Mesenchymal stem cell (in vitro differentiated cells and primary cell): ENCODE results near the gene OAS2. TPM values are rescaled to one million over a fixed set of nuclear protein-coding genes. Genes with fewer than 3 reads are reported as not detected.
A peak's percentile ranks its signal among the peaks of the same experiment; 100 is the strongest.

Experiments
- DNase-seq: peaks from one replicate; pipeline ENCODE4 v3.0.0-alpha.2; 2013
- H2AFZ ChIP-seq: one replicate; pipeline ENCODE4 v1.6.1; 2013; ENCODE audit warnings: low read depth, mild to moderate bottlenecking, control low read depth, inconsistent platforms, low read length, moderate library complexity
- H2AK5ac ChIP-seq: 2 replicates; pipeline ENCODE4 v1.6.1; 2013; ENCODE audit warnings: low read length, moderate library complexity, mild to moderate bottlenecking, inconsistent platforms; ENCODE audit not compliant: severe bottlenecking
- H2BK120ac ChIP-seq: one replicate; pipeline ENCODE4 v1.6.1; 2013; ENCODE audit warnings: low read depth, mild to moderate bottlenecking, inconsistent platforms, low read length, moderate library complexity
- H2BK12ac ChIP-seq, 2 experiments: one replicate each; pipeline ENCODE4 v1.6.1; 2013; ENCODE audit warnings: inconsistent platforms in 2 of 2, low read length in 2 of 2, mild to moderate bottlenecking in 2 of 2, moderate library complexity in 2 of 2, control low read depth in 1 of 2
- H2BK15ac ChIP-seq: one replicate; pipeline ENCODE4 v1.6.1; 2013; ENCODE audit warnings: mild to moderate bottlenecking, low read depth, inconsistent platforms; ENCODE audit not compliant: poor library complexity, severe bottlenecking
- H2BK5ac ChIP-seq: 2 replicates; pipeline ENCODE4 v1.6.1; 2013; ENCODE audit warnings: low read depth, mild to moderate bottlenecking, low read length, control low read depth, inconsistent platforms; ENCODE audit not compliant: poor library complexity, severe bottlenecking
- H3K14ac ChIP-seq, 2 experiments: one replicate each; pipeline ENCODE4 v1.6.1; 2013; ENCODE audit warnings: inconsistent platforms in 2 of 2, low read length in 2 of 2, control low read depth in 1 of 2, mild to moderate bottlenecking in 1 of 2, moderate library complexity in 1 of 2
- H3K18ac ChIP-seq, 2 experiments: one replicate each; pipeline ENCODE4 v1.6.1; 2013; ENCODE audit warnings: inconsistent platforms in 2 of 2, low read length in 2 of 2, control low read depth in 1 of 2, low read depth in 1 of 2, mild to moderate bottlenecking in 1 of 2
- H3K23ac ChIP-seq, 2 experiments: one replicate each; pipeline ENCODE4 v1.6.1; 2013; ENCODE audit warnings: inconsistent platforms in 2 of 2, low read length in 2 of 2, mild to moderate bottlenecking in 2 of 2, moderate library complexity in 2 of 2, control low read depth in 1 of 2
- H3K27ac ChIP-seq: 2 replicates; pipeline ENCODE4 v1.5.1; 2013; ENCODE audit warnings: mild to moderate bottlenecking, moderate library complexity, low read length, control low read depth, inconsistent platforms; ENCODE audit not compliant: poor library complexity, severe bottlenecking
- H3K27me3 ChIP-seq, 2 experiments: 2 replicates each; pipeline versions ENCODE4 v1.6.1 to v1.7.0; 2013; ENCODE audit warnings: low read length in 2 of 2, mild to moderate bottlenecking in 2 of 2, moderate library complexity in 2 of 2, control low read depth in 1 of 2, inconsistent platforms in 1 of 2; ENCODE audit not compliant: control insufficient read depth in 1 of 2, insufficient read depth in 1 of 2
- H3K36me3 ChIP-seq, 2 experiments: 2 replicates each; pipeline versions ENCODE4 v1.6.1 to v1.7.0; 2013; ENCODE audit warnings: low read length in 2 of 2, control low read depth in 1 of 2, inconsistent platforms in 1 of 2, low read depth in 1 of 2, mild to moderate bottlenecking in 1 of 2; ENCODE audit not compliant: insufficient read depth in 2 of 2, control insufficient read depth in 1 of 2
- H3K4ac ChIP-seq, 2 experiments: one replicate each; pipeline ENCODE4 v1.6.1; 2013; ENCODE audit warnings: inconsistent platforms in 2 of 2, low read length in 2 of 2, mild to moderate bottlenecking in 2 of 2, moderate library complexity in 2 of 2, control low read depth in 1 of 2, low read depth in 1 of 2
- H3K4me1 ChIP-seq: 2 replicates; pipeline ENCODE4 v1.6.1; 2013; ENCODE audit warnings: low read depth, low read length, control low read depth; ENCODE audit not compliant: control insufficient read depth, insufficient read depth
- H3K4me2 ChIP-seq: 2 replicates; pipeline ENCODE4 v1.6.1; 2013; ENCODE audit warnings: low read length, mild to moderate bottlenecking, inconsistent platforms; ENCODE audit not compliant: poor library complexity, severe bottlenecking
- H3K4me3 ChIP-seq, 2 experiments: 2 replicates each; pipeline versions ENCODE4 v1.5.1 to v1.7.0; 2013; ENCODE audit warnings: low read length in 2 of 2, mild to moderate bottlenecking in 2 of 2, control low read depth in 1 of 2, low read depth in 1 of 2; ENCODE audit not compliant: insufficient read depth in 1 of 2
- H3K79me1 ChIP-seq: replicated peaks from 2 replicates; pipeline ENCODE4 v1.6.1; 2013; ENCODE audit warnings: mild to moderate bottlenecking, control low read depth, low read length, inconsistent platforms; ENCODE audit not compliant: poor library complexity, severe bottlenecking
- H3K9ac ChIP-seq: 2 replicates; pipeline ENCODE4 v1.7.0; 2013; ENCODE audit warnings: mild to moderate bottlenecking, low read length, moderate library complexity
- H3K9me3 ChIP-seq: 2 replicates; pipeline ENCODE4 v1.7.0; 2013; ENCODE audit warnings: mild to moderate bottlenecking, low read length; ENCODE audit not compliant: control insufficient read depth
- H4K8ac ChIP-seq: one replicate; pipeline ENCODE4 v1.6.1; 2013; ENCODE audit warnings: inconsistent platforms, mild to moderate bottlenecking, low read length, moderate library complexity
- H4K91ac ChIP-seq: one replicate; pipeline ENCODE4 v1.6.1; 2013; ENCODE audit warnings: mild to moderate bottlenecking, low read length, inconsistent platforms
- WGBS: methylation state at CpG from one replicate; pipeline ENCODE4 v1.1.7; 2013; ENCODE audit warnings: mixed read lengths; 5-methylcytosine and 5-hydroxymethylcytosine counted together
- polyA plus RNA-seq, 2 experiments: library from polyadenylated mRNA; stranded (reverse); fragments of 200-250 nt; gene quantifications; one replicate each; pipeline ENCODE4 v1.2.3, GENCODE V29; 2013

The OAS2 gene, protein sequence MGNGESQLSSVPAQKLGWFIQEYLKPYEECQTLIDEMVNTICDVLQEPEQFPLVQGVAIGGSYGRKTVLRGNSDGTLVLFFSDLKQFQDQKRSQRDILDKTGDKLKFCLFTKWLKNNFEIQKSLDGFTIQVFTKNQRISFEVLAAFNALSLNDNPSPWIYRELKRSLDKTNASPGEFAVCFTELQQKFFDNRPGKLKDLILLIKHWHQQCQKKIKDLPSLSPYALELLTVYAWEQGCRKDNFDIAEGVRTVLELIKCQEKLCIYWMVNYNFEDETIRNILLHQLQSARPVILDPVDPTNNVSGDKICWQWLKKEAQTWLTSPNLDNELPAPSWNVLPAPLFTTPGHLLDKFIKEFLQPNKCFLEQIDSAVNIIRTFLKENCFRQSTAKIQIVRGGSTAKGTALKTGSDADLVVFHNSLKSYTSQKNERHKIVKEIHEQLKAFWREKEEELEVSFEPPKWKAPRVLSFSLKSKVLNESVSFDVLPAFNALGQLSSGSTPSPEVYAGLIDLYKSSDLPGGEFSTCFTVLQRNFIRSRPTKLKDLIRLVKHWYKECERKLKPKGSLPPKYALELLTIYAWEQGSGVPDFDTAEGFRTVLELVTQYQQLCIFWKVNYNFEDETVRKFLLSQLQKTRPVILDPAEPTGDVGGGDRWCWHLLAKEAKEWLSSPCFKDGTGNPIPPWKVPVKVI
- polyA plus RNA-seq (2013, experiment 1 of 2), result 0.48 TPM
- polyA plus RNA-seq (2013, experiment 2 of 2), result 0.41 TPM

DNA sequence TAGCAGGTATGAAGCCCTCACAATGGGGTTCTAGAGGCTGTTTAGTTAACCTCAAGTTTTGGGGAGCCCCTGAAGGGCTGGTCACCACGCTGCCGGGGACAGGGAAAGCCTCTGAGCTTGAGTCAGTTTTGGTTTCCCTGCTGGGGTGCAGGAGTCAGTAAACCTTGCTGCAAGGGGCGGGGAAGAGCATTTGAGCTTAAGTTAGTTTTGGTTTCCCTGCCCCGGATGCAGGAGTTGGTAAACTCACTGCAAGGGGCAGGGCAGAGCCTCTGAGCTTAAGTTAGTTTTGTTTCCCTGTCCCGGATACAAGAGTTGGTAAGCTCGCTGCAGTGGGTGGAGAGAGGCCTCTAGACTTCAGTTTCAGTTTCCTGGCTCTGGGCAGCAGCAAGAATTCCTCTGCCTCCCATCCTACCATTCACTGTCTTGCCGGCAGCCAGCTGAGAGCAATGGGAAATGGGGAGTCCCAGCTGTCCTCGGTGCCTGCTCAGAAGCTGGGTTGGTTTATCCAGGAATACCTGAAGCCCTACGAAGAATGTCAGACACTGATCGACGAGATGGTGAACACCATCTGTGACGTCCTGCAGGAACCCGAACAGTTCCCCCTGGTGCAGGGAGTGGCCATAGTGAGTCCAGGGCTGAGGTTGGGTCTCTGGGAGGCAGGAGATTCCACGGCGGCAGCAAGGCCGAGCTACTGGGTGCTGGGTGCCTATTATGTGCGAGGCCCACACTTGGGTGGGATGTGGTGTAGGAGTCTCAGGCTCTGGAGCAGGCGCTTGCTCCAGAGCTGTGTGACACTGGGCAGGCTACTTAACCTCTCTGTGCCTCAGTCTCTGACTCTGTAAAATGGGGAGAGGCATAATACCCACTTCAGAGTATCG lies at the start of gene OAS2:
OAS2 (plus strand) TSS at position 357 of the 878 bp plus-strand sequence; CDS start at position 447, 90 bp downstream.
- H3K4me2 ChIP-seq, result no peak within 1 kb of the TSS
- no peak within 1 kb of the TSS for H2BK120ac ChIP-seq
- no peak within 1 kb of the TSS for H3K18ac ChIP-seq
- H2BK5ac ChIP-seq, result no peak within 1 kb of the TSS
- peaks cover 1% of the 10 kb centered on the region for H3K4me1 ChIP-seq
- H2BK12ac ChIP-seq, result no peak within 1 kb of the TSS
- peak within 1 kb of the TSS; percentile 93 for H3K9ac ChIP-seq
- peaks cover 5% of the 10 kb centered on the region for H3K9me3 ChIP-seq
- no peak within 1 kb of the TSS for H4K91ac ChIP-seq
- no peak within 1 kb of the TSS for H2AFZ ChIP-seq
- no peaks in the 10 kb centered on the region for H3K79me1 ChIP-seq
- H3K4ac ChIP-seq, result no peak within 1 kb of the TSS
- peak within 1 kb of the TSS in 1 of 2 experiments; percentile 85 for H3K4me3 ChIP-seq
- no peak within 1 kb of the TSS for H2BK15ac ChIP-seq
- no peak within 1 kb of the TSS for H3K27ac ChIP-seq
- H3K36me3 ChIP-seq, result no peaks in the 10 kb centered on the region
- no peak within 1 kb of the TSS for H2AK5ac ChIP-seq
- H3K27me3 ChIP-seq, result no peaks in the 10 kb centered on the region
- WGBS, result 73% methylated on average over 19 of the region's 19 CpGs
- DNase-seq, result peak; percentile 57
- H3K14ac ChIP-seq, result no peak within 1 kb of the TSS
- peak within 1 kb of the TSS; percentile 32 for H4K8ac ChIP-seq
- no peak within 1 kb of the TSS for H3K23ac ChIP-seq

- Histone ChIP-seq H2AFZ (no peak overlapping the region), H3K4ac (no peak overlapping the region), H2BK12ac (no peak overlapping the region), H2AK5ac (no peak overlapping the region), H2BK120ac (no peak overlapping the region), H4K91ac (no peak overlapping the region), H3K4me3 (no peak overlapping the region), H3K4me1 (peaks cover 5% of the 10 kb centered on the region), H2BK15ac (no peak overlapping the region), H3K18ac (no peak overlapping the region), H3K23ac (no peak overlapping the region), H3K27ac (no peak overlapping the region), H3K36me3 (no peaks in the 10 kb centered on the region), H3K14ac (no peak overlapping the region), H3K27me3 (no peaks in the 10 kb centered on the region), H3K79me1 (no peaks in the 10 kb centered on the region), H2BK5ac (no peak overlapping the region), H4K8ac (no peak overlapping the region), H3K9ac (no peak overlapping the region), H3K4me2 (no peak overlapping the region), H3K9me3 (no peaks in the 10 kb centered on the region)
- no peak for DNase-seq
- 78% methylated on average over 1 of the region's 1 CpG for WGBS
Measured at GRCh38 chr12:112928978-112929377, 49.3 kb upstream of the OAS2 start.

- no peak for DNase-seq
- no peak overlapping the region for H2AFZ ChIP-seq
- H3K79me1 ChIP-seq, result no peaks in the 10 kb centered on the region
- H3K27ac ChIP-seq, result no peak overlapping the region
- no peaks in the 10 kb centered on the region for H3K36me3 ChIP-seq
- H4K91ac ChIP-seq, result no peak overlapping the region
- H3K23ac ChIP-seq, result no peak overlapping the region
- H3K4me1 ChIP-seq, result peaks cover 5% of the 10 kb centered on the region
- H2BK15ac ChIP-seq, result no peak overlapping the region
- H2AK5ac ChIP-seq, result no peak overlapping the region
- H3K27me3 ChIP-seq, result no peaks in the 10 kb centered on the region
- no peak overlapping the region for H4K8ac ChIP-seq
- H3K4ac ChIP-seq, result no peak overlapping the region
- no peak overlapping the region for H3K4me3 ChIP-seq
- no peak overlapping the region for H3K9ac ChIP-seq
- no peak overlapping the region for H3K4me2 ChIP-seq
- WGBS, result 89% methylated on average over 3 of the region's 3 CpGs
- no peak overlapping the region for H3K18ac ChIP-seq
- H3K9me3 ChIP-seq, result no peaks in the 10 kb centered on the region
- no peak overlapping the region for H2BK120ac ChIP-seq
- no peak overlapping the region for H2BK5ac ChIP-seq
- H2BK12ac ChIP-seq, result no peak overlapping the region
- no peak overlapping the region for H3K14ac ChIP-seq
Measured at GRCh38 chr12:112929715-112930114, 48.6 kb upstream of the OAS2 start.
